Measurements from ENCODE around the gene AATF.

DNA sequence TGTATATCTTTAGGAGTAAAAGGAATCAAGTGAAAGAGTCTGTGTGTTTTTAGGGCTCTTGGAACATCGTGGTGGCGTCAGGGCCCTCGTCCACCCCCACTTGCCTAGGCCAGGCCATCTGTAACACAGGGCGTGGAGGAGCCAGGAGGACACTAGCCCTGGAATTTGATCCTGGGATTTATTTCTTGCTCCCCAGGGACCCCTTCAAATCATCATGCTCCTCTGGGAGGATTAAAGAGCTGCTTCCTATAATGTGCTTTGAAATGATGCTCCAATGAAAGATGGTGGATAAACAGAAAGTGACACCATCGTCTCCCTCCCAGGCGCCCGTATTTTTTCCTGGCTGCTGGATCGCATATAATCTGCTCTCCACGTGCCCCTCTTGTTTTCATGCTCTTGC is 113.3 kb downstream of the AATF start:
- TF ChIP-seq, protein P1, sequence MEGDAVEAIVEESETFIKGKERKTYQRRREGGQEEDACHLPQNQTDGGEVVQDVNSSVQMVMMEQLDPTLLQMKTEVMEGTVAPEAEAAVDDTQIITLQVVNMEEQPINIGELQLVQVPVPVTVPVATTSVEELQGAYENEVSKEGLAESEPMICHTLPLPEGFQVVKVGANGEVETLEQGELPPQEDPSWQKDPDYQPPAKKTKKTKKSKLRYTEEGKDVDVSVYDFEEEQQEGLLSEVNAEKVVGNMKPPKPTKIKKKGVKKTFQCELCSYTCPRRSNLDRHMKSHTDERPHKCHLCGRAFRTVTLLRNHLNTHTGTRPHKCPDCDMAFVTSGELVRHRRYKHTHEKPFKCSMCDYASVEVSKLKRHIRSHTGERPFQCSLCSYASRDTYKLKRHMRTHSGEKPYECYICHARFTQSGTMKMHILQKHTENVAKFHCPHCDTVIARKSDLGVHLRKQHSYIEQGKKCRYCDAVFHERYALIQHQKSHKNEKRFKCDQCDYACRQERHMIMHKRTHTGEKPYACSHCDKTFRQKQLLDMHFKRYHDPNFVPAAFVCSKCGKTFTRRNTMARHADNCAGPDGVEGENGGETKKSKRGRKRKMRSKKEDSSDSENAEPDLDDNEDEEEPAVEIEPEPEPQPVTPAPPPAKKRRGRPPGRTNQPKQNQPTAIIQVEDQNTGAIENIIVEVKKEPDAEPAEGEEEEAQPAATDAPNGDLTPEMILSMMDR (IDR thresholded peaks at IDR 0.05) = no peak
- no peak for TF ChIP-seq POLR2A (IDR thresholded peaks at IDR 0.05)

Measured in ovary (tissue), 3 donors.